ENCODE measurements around the gene KDM8.
"Not testable (repeated sequence)": the region's sequence is repeated elsewhere in the genome, so short reads cannot be mapped to it uniquely, and the experiment has no call there.

- not testable (repeated sequence) for TF ChIP-seq CTCF, POLR2A (IDR thresholded peaks at IDR 0.05)
These were observed 43.8 kb downstream of the KDM8 start for GRCh38 chr16:27247076-27247475.

All from adrenal gland (tissue), 5 donors.